TTC549 (cell line): Measurements from ENCODE around the gene HEMK1.

ENCODE experiments used
- FAIRE-seq: peaks from 2 replicates; lab custom pipeline; 2012; peaks lifted over from hg19 to GRCh38; lab: Jason Lieb, UNC

The HEMK1 gene

DNA sequence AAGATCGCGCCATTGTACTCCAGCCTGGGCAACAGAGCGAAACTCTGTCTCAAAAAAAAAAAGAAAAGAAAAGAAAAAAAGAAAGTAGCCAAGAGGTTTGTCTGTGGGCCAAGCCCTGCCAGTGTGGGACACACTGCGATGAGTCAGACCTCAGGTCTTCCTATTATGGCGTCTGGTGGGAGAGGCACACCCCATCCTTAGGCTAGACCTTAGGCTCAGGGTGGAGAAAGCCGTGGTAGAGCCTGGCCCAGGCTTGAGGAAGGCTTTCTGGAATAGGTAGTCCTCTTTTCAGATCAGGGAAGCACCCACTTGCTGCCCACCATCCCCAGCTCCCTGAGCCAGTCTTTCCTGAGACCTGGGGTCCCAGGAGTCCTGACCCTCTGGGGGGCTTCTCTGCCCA, 6.0 kb downstream of the HEMK1 start:
- FAIRE-seq, result no peak

- FAIRE-seq, result no peak
These were observed 8.0 kb downstream of the HEMK1 start for GRCh38 chr3:50577348-50577747.

DNA sequence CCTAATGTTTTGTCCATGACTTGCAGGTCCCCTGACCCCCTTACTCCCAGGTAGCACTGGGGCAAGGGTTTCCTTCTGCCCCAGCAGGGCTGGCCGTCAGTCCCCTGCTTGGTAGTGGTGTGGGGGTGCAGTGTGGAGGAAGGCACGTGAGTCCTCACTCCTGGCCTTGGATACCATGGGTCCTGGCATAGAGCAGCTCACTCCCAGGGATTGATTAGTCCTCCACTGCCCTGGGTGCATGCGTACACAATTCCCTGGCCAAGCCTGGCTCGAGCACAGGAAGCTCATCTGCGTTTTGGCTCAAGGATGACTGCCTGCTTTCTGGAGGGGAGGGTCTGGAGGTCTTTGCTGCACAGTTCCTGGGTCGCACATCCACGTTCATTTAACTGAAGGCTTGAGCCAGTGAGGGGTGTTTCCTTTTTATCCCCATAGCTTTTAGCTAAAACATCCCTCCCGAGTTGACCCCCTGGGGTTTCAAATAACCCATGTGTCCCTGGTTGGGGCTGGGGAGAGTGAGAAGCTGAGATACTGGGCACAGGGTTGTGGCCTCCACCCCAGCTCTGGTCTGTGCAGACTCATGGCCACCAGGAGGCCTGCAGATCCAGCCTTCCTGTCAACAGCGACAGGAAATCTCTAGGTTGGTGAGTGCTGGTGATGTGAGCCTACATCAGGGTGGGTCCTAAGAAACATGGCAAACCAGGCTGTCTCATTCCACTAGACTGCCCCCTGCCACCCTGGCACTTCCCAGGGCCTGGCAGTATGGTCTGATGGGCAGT, 11.5 kb downstream of the HEMK1 start:
- no peak for FAIRE-seq

DNA sequence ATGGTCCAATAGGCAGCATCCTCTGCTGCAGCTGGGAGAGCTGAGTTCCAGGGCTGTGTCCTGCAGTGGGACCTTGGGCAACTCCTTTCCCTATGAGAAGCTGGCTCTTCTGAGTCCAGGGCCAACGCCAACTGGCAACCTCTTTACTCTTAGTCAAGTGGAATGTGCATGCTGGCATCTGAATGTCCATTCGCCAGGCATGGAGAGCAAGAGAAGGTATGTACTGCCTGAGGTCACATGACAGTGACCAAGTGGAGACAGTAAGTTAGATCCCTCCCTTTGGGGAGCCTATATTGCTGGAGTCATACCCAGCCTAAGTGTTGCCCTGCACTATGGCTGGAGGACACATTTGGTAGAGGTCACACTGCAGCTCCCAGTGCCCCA, 12.1 kb downstream of the HEMK1 start:
- FAIRE-seq, result no peak

GRCh38 chr3:50582083-50582482, 12.8 kb downstream of the HEMK1 start:
- FAIRE-seq, result no peak

DNA sequence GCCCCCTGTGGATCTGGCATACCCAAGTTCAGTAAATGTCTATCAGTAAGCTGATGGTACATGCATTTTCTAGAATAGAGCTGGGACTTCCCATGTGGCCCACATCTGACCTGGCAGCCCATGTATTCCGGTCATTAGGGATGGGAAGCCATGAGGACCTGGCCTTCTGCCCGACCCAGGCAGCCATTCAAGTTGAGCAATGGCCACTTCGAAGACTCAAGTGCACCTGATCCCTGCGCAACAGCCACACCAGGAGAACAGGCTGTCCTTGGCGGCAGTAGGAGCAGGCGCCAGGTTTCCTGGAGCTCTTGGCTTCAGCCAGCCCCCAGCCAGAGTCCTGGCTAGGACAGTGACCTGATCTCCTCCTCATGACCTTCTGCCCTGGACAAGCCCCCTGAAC, 14.6 kb downstream of the HEMK1 start:
- FAIRE-seq, result no peak

DNA sequence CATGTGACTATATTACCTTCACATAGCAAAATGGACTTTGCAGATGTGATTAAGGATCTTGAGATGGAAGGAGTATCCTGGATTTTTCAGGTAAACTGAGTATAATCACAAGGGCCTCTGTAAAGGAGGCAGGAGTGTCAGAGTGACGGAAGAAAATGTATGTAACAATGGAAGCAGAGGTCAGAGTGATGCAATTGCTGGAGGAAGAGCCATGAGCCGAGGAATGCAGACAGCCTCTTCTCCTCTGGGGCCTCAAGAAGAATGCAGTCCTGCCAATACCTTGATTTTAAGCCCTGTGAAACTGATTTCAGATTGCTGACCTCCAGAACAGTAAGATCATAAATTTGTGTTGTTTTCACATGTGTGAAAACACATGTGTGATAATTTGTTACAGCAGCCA, 15.1 kb downstream of the HEMK1 start:
- no peak for FAIRE-seq

GRCh38 chr3:50585919-50586762, 16.8 kb downstream of the HEMK1 start:
- no peak for FAIRE-seq

DNA sequence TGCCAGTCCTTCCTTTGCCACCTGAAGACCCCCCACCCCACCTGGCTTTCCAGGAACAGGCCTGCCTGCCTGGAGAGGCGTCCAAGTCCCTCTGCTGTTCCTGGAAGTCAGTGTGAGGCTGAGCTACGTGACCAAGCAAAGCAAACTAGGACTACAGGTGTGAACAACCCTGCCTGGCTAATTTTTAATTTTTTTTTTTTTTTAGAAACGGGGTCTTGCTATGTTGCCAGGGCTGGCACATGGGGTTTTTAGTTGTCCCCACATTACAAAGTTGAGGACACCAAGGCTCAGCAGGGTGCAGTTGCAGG, 17.4 kb downstream of the HEMK1 start:
- no peak for FAIRE-seq

GRCh38 chr3:50587373-50587772, 18.1 kb downstream of the HEMK1 start:
- FAIRE-seq, result no peak

DNA sequence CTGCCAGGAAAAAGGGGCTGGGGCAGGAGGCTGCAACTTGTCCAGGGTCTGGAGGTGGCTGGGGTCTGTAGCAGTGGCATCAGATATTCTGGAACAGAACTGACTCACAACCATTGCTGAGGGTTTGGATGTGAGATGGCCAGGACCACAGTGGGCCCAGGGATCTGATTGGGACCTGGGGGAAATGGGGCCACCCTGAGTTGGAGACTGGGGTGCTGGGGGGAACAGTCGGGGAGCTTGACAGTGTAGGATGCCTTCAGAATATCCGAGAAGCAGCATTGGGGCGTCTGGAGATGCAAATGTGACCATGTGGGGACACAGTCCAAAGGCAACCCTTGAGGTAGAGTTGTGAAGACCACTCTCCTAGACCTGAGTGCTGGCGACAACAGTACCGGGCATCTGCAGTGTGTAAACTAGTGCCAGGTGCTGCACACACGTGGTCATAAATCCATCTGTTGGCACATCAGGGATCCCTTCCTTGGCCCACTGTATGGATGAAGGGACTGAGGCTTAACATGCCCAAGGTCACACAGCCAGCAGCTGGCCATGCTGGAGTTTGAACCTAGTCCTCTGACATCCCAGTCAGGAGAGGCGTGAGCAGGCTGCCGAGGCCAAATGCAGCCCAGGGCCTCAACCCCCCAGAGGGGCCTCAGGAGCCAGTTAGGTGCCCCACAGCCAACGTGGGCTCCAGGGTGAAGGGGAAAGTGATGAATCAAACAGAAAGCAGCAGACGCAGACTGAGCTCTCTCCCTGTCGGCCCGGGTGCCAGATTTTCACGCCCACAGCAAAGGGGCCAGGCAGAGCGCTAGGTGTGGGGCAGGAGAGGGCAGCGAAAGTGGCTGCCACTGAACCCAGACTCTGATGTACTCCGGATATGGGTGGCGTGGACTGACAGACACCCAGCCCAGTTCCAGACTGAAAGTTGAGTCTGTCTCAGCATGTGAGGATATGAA, 18.8 kb downstream of the HEMK1 start:
- no peak for FAIRE-seq

DNA sequence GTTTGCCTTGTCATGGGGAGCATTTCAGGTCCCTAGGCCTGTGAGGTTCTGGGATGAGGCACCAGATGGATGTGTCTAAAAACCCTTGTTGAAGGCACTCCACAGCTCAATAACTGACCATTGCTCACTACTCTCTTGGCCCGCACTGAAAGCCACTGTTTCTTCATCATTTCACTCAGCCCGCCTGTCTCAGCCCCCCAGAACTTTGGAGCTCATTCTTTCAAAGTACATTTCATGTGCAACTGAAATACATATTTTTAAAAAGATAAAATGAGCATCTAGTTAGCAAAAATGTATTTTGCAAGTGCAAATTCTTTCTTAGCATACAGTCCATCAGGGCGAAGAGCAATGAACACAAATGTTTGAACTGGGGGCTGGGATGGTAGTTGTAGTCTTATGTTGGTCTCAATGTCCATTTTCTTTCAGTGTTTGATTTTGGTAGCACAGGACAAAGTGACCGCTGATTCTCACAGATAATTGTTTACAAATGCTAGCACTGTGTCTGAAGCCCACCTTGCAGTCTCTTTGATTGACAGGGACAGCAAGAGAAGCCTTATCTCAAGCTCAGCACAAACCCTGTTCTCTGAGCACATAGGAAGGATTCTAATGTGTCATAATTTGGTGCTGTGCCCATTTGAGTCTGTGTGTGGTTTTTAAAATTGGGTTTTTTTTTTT, 19.6 kb downstream of the HEMK1 start:
- no peak for FAIRE-seq

DNA sequence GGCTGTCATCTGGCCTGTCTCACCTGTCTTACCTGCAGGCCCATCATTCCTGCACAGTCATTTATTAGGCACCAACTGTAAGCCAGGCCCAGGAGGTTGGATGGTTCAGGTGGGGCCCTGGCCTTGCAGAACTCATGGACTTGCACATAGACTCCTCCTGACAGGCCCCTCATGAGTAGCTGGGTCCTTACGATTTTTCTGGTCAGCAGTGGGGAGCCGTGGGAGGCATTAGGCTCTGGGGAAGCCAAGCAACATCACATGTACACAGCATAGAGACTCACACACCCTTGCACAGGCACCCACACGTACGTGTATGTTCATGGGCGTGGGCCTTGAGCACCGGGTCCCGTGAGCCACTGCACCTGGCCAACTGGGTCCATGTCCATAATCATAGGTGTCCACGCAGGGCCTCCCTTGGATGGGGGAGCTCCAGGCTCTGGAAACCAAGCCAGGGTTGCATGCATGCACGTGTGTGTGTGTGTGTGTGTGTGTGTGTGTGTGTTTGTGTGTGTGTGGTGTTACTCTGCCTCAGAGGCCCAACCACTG, 21.9 kb downstream of the HEMK1 start:
- no peak for FAIRE-seq

GRCh38 chr3:50592568-50592967, 23.2 kb downstream of the HEMK1 start:
- no peak for FAIRE-seq

- FAIRE-seq, result no peak
These were observed 25.0 kb downstream of the HEMK1 start for GRCh38 chr3:50594253-50594785.

GRCh38 chr3:50599115-50599715, 29.9 kb downstream of the HEMK1 start:
- FAIRE-seq, result no peak

DNA sequence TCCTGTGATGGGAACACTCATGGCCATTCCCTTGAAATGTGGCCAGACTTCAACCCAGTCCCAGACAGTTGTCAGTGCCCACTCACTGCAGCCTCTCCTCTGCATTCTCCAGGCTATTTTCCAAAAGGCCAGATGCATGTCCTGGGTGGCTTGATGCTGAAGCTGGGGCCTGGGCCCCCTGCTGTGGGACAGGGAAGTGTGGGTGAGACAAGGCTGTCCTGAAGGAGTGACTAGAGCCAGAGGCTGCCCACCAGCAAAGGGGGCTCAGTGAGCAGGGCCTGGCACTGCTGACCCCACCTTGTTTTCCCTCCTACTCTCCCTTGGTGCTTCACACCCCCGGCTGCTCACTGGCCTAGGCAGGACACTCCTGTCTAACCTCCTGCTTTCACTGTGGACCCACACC, 30.4 kb downstream of the HEMK1 start:
- FAIRE-seq, result no peak

DNA sequence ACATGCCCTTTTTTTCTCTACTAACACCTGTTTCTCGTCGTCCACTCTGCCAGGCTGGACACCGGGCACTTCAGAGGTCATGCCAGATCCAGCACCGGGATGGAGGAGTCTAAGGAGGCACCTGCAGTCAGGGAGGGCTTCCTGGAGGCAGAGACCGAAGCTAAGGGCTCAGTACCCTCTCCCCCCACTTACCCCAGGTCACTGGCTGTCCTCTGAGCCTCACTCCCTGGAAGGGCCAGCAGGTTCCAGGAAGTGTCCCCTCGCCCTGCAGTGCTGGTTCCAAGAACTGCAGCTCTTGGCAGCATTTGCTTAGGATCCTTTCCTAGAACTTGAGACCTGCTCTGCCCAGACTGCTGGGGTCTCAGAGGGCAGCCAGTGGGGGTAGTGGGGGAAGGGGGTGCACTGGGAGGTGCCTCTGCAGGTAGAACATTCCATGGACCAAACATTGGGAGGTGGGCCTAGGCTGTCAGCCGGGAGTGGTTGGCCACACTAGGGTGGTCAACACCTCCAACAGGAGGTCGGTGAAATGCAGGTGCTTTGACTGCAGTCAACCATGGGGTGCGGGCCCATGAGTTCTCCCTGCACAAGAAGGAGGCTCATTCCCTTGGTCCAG, 30.9 kb downstream of the HEMK1 start:
- no peak for FAIRE-seq

- FAIRE-seq, result no peak
These were observed 31.7 kb downstream of the HEMK1 start for GRCh38 chr3:50600841-50601591.

DNA sequence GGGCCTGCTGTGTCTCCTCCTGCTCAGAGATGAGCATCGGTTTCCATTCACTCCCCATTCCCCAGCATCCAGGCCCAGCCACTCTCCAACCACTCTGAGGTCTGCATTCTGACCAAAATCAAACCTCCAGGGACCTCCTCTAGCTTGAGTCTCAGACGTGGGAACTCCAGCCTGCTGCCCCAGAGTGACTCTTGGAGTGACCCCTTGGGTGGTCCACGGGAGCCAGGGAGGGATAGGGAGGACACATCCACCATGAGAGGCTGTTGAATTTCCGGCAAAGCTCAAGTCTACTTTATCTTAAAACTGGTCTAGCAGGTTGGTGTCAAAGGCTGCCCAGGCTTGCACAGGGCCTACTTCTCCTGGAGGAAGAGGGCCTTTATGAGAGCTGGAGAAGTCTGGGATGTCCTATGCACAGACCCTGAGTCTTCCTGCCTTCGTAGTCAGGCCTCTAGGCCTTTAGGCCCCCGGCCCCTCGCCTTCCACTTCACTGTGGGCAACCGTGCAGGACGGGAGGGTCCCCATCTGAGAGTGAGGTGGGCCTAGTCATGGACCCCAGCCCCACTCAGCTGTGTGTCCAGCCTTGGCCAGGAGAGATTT, 33.4 kb downstream of the HEMK1 start:
- FAIRE-seq, result no peak
